Measurements from ENCODE around the gene MFF.

MFF gene

DNA sequence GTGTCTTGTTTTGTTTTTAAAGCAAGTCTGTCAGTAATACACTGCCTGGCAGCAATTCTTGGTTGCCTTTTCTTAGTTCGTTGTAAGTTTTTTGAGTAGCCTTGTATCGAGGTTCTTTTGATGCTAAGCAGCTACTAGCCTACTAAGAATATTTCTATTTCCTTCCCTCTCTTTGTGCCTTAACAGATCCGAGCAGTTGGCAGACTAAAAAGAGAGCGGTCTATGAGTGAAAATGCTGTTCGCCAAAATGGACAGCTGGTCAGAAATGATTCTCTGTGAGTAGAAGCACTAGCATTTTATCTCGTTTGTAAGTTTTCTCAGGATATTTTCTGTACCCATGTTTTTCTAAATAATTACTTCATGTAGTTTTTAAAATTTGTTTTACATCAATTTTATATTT lies 15.1 kb downstream of the MFF start:
- H2AFZ ChIP-seq (ENCODE audit: low read depth, low read length) = no peak overlapping the region
- H3K4me1 ChIP-seq (ENCODE audit: low read length) = no peaks in the 10 kb centered on the region
- no peaks in the 10 kb centered on the region for H3K9me3 ChIP-seq (ENCODE audit: insufficient read depth, low read length)
- H3K27me3 ChIP-seq (ENCODE audit: low read depth, low read length) = no peaks in the 10 kb centered on the region
- H3K27ac ChIP-seq (ENCODE audit: low read length) = no peak overlapping the region
- TF ChIP-seq, protein P1, sequence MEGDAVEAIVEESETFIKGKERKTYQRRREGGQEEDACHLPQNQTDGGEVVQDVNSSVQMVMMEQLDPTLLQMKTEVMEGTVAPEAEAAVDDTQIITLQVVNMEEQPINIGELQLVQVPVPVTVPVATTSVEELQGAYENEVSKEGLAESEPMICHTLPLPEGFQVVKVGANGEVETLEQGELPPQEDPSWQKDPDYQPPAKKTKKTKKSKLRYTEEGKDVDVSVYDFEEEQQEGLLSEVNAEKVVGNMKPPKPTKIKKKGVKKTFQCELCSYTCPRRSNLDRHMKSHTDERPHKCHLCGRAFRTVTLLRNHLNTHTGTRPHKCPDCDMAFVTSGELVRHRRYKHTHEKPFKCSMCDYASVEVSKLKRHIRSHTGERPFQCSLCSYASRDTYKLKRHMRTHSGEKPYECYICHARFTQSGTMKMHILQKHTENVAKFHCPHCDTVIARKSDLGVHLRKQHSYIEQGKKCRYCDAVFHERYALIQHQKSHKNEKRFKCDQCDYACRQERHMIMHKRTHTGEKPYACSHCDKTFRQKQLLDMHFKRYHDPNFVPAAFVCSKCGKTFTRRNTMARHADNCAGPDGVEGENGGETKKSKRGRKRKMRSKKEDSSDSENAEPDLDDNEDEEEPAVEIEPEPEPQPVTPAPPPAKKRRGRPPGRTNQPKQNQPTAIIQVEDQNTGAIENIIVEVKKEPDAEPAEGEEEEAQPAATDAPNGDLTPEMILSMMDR (IDR thresholded peaks at IDR 0.05; ENCODE audit: low read depth, low read length) = no peak
- TF ChIP-seq EZH2phosphoT487 (IDR thresholded peaks at IDR 0.05; ENCODE audit: low read depth) = no peak
- H3K4me3 ChIP-seq (ENCODE audit: low read length) = no peak overlapping the region
- no peak overlapping the region for H3K9ac ChIP-seq (ENCODE audit: low read length)
- H4K20me1 ChIP-seq (ENCODE audit: insufficient read depth, low read length) = no peaks in the 10 kb centered on the region
- H3K36me3 ChIP-seq (replicated peaks; ENCODE audit: low read depth, low read length) = peaks cover 4% of the 10 kb centered on the region
- no peaks in the 10 kb centered on the region for H3K79me2 ChIP-seq (ENCODE audit: low read length)
- no peak overlapping the region for H3K4me2 ChIP-seq (ENCODE audit: low read length)

DNA sequence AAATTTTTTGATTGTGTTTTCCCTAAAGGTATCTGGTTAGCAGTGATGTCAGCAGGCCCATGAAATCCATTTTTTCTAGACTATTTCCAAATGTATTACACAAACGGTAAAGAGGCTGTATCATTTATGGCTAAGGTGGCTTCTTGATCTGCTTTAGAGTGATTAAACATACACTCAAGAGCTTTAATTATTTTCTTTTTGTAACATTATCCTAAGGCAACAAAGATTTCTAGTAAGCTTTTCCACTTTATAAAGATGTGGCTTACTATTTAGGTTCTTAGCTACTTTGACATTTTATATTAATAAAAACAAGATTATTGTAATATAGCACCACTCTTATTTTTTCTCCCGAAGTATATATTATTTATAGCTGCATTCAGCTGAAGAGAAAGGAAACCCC lies 16.5 kb downstream of the MFF start:
- no peaks in the 10 kb centered on the region for H3K79me2 ChIP-seq (ENCODE audit: low read length)
- H3K4me3 ChIP-seq (ENCODE audit: low read length) = no peak overlapping the region
- H3K4me2 ChIP-seq (ENCODE audit: low read length) = no peak overlapping the region
- H3K4me1 ChIP-seq (ENCODE audit: low read length) = no peaks in the 10 kb centered on the region
- H3K36me3 ChIP-seq (replicated peaks; ENCODE audit: low read depth, low read length) = no peaks in the 10 kb centered on the region
- no peaks in the 10 kb centered on the region for H3K9me3 ChIP-seq (ENCODE audit: insufficient read depth, low read length)
- H2AFZ ChIP-seq (ENCODE audit: low read depth, low read length) = no peak overlapping the region
- H3K27ac ChIP-seq (ENCODE audit: low read length) = no peak overlapping the region
- no peaks in the 10 kb centered on the region for H3K27me3 ChIP-seq (ENCODE audit: low read depth, low read length)
- no peaks in the 10 kb centered on the region for H4K20me1 ChIP-seq (ENCODE audit: insufficient read depth, low read length)
- TF ChIP-seq EZH2phosphoT487 (IDR thresholded peaks at IDR 0.05; ENCODE audit: low read depth) = no peak
- TF ChIP-seq, protein P1 (IDR thresholded peaks at IDR 0.05; ENCODE audit: low read depth, low read length) = no peak
- no peak overlapping the region for H3K9ac ChIP-seq (ENCODE audit: low read length)

DNA sequence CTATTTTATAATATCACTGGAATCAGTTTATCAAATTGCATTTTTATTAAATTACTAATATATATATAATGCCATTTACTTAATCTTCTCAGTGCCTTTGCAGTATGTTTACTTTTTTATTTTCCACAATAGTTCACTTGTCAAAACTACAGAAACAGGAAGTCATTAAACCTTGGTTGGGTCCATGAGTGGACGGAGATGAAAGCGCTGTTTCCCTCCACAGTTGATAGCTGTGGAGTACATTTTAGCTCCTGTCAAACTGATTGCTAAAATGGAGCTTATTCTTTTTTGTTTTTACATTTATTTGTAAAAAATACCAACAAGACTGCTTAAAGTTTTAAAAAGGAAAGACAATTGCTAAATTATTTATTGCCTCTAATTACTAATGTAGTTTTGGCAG lies 19.2 kb downstream of the MFF start:
- Histone ChIP-seq H3K36me3 (replicated peaks; ENCODE audit: low read depth, low read length) (no peaks in the 10 kb centered on the region), H3K9ac (ENCODE audit: low read length) (no peak overlapping the region), H3K79me2 (ENCODE audit: low read length) (no peaks in the 10 kb centered on the region), H3K4me2 (ENCODE audit: low read length) (no peak overlapping the region), H3K4me3 (ENCODE audit: low read length) (no peak overlapping the region), H3K9me3 (ENCODE audit: insufficient read depth, low read length) (no peaks in the 10 kb centered on the region), H3K27ac (ENCODE audit: low read length) (no peak overlapping the region), H4K20me1 (ENCODE audit: insufficient read depth, low read length) (no peaks in the 10 kb centered on the region), H3K27me3 (ENCODE audit: low read depth, low read length) (no peaks in the 10 kb centered on the region), H3K4me1 (ENCODE audit: low read length) (no peaks in the 10 kb centered on the region), H2AFZ (ENCODE audit: low read depth, low read length) (no peak overlapping the region)
- TF ChIP-seq EZH2phosphoT487 (IDR thresholded peaks at IDR 0.05; ENCODE audit: low read depth) = no peak
- TF ChIP-seq, protein P1 (IDR thresholded peaks at IDR 0.05; ENCODE audit: low read depth, low read length) = no peak

DNA sequence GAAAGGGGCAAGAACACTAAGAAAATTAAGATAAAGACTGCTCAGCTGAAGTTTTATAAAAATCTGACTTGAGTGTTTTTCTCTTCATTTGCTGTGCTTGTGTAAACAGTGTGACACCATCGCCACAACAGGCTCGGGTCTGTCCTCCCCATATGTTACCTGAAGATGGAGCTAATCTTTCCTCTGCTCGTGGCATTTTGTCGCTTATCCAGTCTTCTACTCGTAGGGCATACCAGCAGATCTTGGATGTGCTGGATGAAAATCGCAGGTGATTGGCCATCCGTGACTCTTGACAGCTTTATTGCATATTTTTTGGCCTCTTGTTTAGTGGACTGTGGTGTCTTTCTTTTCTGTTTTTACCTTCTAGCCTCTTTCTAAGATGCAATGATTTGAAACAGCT lies 22.1 kb downstream of the MFF start:
- H2AFZ ChIP-seq (ENCODE audit: low read depth, low read length) = no peak overlapping the region
- no peak overlapping the region for H3K27ac ChIP-seq (ENCODE audit: low read length)
- H3K4me3 ChIP-seq (ENCODE audit: low read length) = no peak overlapping the region
- H3K9ac ChIP-seq (ENCODE audit: low read length) = no peak overlapping the region
- TF ChIP-seq, protein P1 (IDR thresholded peaks at IDR 0.05; ENCODE audit: low read depth, low read length) = no peak
- no peak for TF ChIP-seq EZH2phosphoT487 (IDR thresholded peaks at IDR 0.05; ENCODE audit: low read depth)
- H4K20me1 ChIP-seq (ENCODE audit: insufficient read depth, low read length) = no peaks in the 10 kb centered on the region
- no peak overlapping the region for H3K4me2 ChIP-seq (ENCODE audit: low read length)
- H3K27me3 ChIP-seq (ENCODE audit: low read depth, low read length) = no peaks in the 10 kb centered on the region
- peaks cover 23% of the 10 kb centered on the region for H3K4me1 ChIP-seq (ENCODE audit: low read length)
- H3K9me3 ChIP-seq (ENCODE audit: insufficient read depth, low read length) = no peaks in the 10 kb centered on the region
- H3K36me3 ChIP-seq (replicated peaks; ENCODE audit: low read depth, low read length) = peaks cover 6% of the 10 kb centered on the region
- no peaks in the 10 kb centered on the region for H3K79me2 ChIP-seq (ENCODE audit: low read length)

Data from OCI-LY3 (cell line).